ENCODE measurements around the gene GLIPR2.
"Not testable (repeated sequence)": the region's sequence is repeated elsewhere in the genome, so short reads cannot be mapped to it uniquely, and the experiment has no call there.

Gene GLIPR2

DNA sequence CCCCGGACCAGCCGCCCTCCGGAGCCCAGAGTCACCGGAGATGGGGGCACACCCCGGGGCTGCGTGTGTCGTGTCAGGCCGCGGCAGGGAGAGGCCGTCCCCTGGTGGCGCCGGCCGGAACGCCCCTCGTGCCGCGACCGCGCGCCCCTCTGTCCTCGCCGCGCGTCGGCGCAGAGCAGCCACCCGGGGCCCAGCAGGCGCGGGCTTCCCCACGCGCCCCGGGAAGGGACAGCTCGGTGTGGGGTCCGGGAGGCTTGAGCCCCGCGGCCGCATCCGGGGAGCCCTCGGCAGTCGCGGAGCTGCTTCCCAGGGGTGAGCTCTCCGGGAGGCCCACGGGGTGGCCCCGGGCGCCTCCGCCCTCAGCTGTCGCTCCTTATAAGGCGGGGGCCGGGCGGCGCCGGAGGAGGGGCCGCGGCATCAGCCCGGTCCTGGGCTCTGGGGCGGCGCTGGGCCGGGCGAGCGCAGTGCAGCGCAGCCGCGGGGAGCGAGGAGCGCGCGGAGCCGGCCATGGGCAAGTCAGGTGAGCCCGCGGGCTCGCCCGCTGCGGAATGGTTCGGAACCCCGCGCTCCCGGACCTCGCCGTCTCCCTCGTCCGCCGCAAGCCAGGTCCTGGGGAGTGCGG, at the start of gene GLIPR2:
Gene GLIPR2 (plus strand): TSS at position 462 of the 622 bp plus-strand sequence. CDS start 46 bp downstream, at position 508.
- no peak for FAIRE-seq

DNA sequence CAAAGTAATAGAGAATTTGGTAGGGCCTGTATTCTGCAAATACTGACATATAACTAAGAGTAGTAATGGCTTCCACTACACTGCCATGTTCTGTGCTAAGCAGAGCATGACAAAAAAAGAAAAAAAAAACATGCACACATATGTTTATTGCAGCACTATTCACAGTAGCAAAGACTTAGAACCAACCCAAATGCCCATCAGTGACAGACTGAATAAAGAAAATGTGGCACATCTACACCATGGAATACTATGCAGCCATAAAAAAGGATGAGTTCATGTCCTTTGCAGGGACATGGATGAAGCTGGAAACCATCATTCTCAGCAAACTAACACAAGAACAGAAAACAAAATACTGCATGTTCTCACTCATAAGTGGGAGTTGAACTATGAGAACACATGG, 49.5 kb upstream of the GLIPR2 start:
- FAIRE-seq: not testable (repeated sequence)

GRCh38 chr9:36088020-36088419, 48.5 kb upstream of the GLIPR2 start:
- FAIRE-seq: no peak

- FAIRE-seq: peak; percentile 13
These were observed 45.2 kb upstream of the GLIPR2 start for GRCh38 chr9:36091026-36091953.

- FAIRE-seq: no peak
These were observed 44.5 kb upstream of the GLIPR2 start for GRCh38 chr9:36092014-36092413.

- FAIRE-seq: no peak
These were observed 43.9 kb upstream of the GLIPR2 start for GRCh38 chr9:36092509-36093215.

- no peak for FAIRE-seq
These were observed 43.1 kb upstream of the GLIPR2 start for GRCh38 chr9:36093384-36093783.

DNA sequence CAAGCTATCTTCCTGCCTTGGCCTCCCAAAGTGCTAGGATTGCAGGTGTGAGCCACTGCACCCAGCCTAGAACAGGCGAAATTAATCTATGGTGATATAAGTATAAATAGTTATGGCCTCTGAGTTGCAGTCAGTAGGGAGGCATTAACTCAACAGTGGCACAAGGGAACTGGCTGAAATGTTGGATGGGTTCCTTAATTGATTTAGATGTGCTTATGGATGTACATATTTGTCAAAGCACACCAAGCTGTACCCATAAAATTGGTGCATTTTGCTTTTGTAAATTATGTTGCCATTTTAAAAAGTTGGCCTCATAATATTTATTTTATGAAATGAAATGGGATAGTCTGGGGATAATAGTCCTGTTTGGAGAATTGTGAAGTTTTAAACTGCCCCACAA, 36.8 kb upstream of the GLIPR2 start:
- no peak for FAIRE-seq

GRCh38 chr9:36100532-36100931, 36.0 kb upstream of the GLIPR2 start:
- FAIRE-seq: no peak

- no peak for FAIRE-seq
These were observed 34.4 kb upstream of the GLIPR2 start for GRCh38 chr9:36101916-36102741.

DNA sequence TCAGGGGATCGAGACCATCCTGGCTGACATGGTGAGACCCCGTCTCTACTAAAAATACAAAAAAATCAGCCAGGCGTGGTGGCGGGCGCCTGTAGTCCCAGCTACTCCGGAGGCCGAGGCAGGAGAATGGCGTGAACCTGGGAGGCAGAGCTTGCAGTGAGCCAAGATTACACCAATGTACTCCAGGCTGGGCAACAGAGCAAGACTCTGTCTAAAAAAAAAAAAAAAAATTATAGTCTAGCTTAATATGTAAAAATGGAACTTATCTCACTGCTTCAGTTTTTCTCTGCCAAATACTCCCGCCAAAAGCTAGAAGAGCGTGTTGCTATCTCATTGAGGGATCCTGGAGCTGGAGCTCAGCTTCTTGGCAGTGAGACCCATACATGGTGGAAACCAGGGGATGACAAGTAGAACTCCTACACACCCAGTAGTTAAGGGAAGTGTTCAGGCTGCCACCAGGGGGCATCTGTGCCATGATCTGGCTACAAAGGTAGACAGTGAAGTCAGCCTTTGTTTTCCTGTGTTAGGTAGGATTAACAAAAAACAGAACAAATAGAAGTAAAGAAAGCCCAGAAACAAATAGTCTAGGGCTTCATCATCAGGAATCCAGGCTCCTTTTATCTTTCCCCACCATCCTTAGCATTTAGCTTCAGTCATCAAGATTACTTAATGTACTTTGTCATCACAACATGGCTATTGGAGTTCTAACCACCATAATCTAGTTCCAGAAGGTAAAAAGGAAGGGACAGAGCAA, 33.6 kb upstream of the GLIPR2 start:
- peak; percentile 89 for FAIRE-seq

GRCh38 chr9:36109071-36109470, 27.5 kb upstream of the GLIPR2 start:
- FAIRE-seq: no peak

GRCh38 chr9:36110434-36110833, 26.1 kb upstream of the GLIPR2 start:
- FAIRE-seq: no peak

DNA sequence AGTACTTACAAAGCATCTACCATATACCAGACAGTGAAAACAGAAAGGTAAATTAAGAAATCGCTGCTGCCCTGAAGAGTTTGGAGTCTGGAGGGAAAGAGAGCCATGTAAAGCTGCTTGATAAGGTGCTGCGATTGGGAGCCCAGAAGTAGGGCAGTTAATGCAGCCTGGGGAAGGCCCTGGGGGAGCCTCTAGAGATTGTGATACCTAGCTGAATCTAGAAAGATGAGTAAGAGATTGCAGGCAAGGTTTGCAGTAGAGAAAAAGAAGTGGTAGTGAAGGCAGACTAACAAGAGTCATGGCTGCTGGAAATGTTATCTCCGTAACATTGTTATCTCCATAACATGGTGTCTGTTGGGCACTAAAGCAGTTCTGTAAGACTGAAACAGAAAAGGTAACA, 24.0 kb upstream of the GLIPR2 start:
- FAIRE-seq: no peak

DNA sequence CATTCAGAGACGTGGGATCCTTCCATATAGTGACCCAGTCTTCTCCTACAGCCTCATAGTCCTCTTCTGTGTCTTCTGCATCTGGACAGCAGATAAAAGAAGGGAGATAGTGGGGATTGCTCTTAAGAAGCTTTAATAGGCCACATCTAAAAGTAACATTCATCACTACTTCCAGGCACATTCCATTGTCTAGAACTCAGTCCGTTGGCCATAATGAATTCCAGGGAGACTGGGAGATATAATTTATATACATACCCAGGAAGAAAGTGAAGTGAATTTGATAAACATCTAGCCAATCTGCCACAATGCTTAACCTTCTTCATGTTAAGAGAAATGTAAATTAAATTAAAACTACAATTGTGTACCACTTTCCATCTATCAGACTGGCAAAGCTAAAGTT, 22.5 kb upstream of the GLIPR2 start:
- no peak for FAIRE-seq

- no peak for FAIRE-seq
These were observed 19.9 kb upstream of the GLIPR2 start for GRCh38 chr9:36116593-36116992.

- no peak for FAIRE-seq
These were observed 18.3 kb upstream of the GLIPR2 start for GRCh38 chr9:36118201-36118600.

DNA sequence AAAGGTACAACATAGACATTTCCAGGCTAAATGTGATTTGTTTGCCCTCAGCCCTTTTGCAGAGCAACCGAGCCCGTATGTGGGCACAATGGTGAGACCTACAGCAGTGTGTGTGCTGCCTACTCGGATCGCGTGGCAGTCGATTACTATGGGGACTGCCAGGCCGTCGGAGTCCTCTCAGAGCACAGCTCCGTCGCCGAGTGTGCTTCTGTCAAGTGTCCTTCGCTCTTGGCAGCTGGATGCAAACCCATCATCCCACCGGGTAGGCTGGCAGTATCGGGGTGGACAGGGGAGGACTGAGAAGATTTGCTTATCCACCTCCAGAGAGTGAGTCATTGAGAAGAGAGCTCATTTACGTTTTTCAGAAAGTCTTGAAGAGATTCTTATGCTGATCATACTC, 17.8 kb upstream of the GLIPR2 start:
- no peak for FAIRE-seq

DNA sequence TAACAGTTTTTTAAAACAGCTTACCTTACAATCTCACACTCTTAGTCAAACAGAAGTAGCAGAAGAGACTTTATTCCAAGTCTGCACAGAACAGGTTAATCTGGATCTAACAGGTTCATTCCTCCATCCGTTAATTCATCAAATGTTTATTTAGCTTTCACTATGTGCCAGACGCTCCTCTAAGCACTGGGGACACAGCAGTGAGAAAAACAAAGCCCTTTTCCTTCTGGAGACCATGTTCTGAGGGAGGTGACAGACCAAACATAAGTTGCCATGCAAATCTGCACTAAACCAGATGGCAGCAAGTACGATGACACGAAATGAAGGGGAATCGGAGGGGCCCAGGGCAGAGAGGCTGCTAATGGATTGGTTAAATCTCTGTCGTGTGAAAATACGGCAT, 17.1 kb upstream of the GLIPR2 start:
- FAIRE-seq: no peak

GRCh38 chr9:36120705-36121104, 15.8 kb upstream of the GLIPR2 start:
- no peak for FAIRE-seq

- FAIRE-seq: no peak
These were observed 14.6 kb upstream of the GLIPR2 start for GRCh38 chr9:36121971-36122370.

- FAIRE-seq: no peak
These were observed 13.0 kb upstream of the GLIPR2 start for GRCh38 chr9:36123515-36123914.
